ENCODE data around the gene ANGEL2.
"Not testable (repeated sequence)": the region's sequence is repeated elsewhere in the genome, so short reads cannot be mapped to it uniquely, and the experiment has no call there.

Gene ANGEL2, protein sequence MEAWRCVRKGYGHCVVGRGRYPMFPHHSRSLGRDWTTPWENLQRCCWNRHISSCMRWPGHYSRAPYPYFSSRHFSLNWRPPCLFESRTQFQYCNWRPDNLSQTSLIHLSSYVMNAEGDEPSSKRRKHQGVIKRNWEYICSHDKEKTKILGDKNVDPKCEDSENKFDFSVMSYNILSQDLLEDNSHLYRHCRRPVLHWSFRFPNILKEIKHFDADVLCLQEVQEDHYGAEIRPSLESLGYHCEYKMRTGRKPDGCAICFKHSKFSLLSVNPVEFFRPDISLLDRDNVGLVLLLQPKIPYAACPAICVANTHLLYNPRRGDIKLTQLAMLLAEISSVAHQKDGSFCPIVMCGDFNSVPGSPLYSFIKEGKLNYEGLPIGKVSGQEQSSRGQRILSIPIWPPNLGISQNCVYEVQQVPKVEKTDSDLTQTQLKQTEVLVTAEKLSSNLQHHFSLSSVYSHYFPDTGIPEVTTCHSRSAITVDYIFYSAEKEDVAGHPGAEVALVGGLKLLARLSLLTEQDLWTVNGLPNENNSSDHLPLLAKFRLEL

GRCh38 chr1:213015099-213016050, at the start of gene ANGEL2:
TSS of gene ANGEL2 (minus strand) at chr1:213015867. CDS start at chr1:213015671, 196 bp downstream.
- DNase-seq (ENCODE audit: low spot score): peak; percentile 96

- DNase-seq (ENCODE audit: low spot score): no peak
These were observed 45.6 kb upstream of the ANGEL2 start for GRCh38 chr1:213061263-213061662.

- DNase-seq (ENCODE audit: low spot score): no peak
These were observed 45.2 kb upstream of the ANGEL2 start for GRCh38 chr1:213060836-213061235.

DNA sequence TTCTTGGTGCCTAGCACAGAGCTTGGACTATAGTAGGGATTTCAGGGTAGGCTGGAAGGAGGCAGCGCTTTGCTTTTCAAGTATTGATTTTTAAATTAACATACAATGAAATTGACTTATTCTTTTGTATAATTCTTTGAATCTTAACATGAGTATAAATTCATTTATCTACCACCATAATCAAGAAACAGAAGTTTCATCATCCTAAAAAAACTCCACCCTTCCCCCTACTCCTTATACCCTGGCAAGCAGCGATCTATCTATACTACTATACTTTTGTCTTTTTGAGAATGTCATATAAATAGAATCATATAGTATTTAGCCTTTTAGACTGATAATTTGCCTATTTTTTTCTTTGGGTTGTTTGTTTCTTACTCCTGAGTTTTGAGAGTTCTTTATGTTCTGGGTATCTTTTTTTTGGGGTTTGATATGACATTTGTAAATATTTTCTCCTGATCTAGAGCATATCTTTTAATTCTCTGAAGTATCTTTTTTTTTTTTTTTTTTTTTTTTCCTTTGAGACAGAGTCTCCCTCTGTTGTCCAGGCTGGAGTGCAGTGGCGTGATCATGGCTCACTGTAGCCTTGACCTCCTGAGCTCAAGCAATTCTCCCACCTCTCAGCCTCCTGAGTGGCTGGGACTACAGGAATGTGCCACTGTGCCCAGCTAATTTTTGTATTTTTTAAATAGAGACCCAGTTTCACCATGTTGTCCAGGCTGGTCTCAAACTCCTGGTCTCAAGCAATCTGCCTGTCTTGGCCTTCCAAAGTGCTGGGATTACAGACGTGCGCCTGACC, 41.8 kb upstream of the ANGEL2 start:
- DNase-seq (ENCODE audit: low spot score): no peak

DNA sequence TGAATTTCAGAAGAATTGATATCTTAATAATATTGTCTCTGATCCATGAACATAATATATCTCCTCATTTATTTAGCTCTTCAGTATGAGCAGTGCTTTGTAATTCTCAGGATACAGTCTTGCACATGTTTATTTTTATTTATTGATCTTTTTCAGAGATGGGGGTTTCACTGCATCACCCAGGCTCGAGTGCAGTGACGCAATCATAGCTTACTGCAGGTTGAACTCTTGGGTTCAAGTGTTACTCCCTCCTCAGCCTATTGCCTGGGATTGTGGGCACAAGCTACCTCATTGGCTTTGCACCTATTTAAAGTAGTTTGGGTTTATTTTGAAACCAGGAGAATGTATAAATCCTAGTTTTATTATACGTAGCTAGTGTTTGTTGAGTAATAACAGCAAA, 40.1 kb upstream of the ANGEL2 start:
- no peak for DNase-seq (ENCODE audit: low spot score)

GRCh38 chr1:213054733-213055591, 39.3 kb upstream of the ANGEL2 start:
- no peak for DNase-seq (ENCODE audit: low spot score)

DNA sequence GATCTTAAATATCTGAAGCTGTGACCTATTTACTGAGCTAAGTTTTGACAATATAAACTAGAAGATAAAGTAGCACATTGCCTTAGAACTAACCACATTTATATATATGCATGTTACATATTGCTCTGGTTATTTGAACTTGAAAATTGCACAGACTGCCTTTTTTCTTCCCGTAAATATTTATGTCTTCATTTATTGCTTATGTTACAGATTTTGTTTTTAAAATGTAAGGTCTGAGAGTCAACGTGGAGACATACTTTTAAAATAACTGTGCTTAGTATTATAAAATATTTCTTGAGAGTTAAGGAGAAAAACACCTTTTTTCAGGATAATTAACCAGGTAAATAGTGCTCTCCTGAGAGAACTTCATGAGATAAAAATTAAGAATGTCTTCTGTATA, 38.5 kb upstream of the ANGEL2 start:
- no peak for DNase-seq (ENCODE audit: low spot score)

- no peak for DNase-seq (ENCODE audit: low spot score)
These were observed 37.8 kb upstream of the ANGEL2 start for GRCh38 chr1:213053455-213053854.

DNA sequence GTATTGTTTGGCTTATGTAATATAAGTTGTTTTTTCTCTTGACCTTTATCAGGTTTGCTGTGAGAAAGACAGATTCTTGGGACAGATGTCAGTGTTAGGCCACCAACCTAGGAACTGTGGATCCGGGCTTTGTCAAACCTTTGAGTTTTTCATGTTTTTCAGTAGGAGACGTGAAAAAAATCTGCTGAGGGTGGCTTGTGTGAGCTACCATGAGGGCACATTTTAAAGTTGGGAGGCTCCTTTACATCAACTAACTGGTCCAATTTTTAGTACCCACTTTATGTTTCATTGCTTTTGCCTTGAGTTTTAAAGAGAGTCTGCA, 36.2 kb upstream of the ANGEL2 start:
- no peak for DNase-seq (ENCODE audit: low spot score)

GRCh38 chr1:213051127-213051880, 35.6 kb upstream of the ANGEL2 start, which contains the start of gene RPS6KC1:
TSS of gene RPS6KC1 (plus strand) at chr1:213051241. CDS start at chr1:213051405, 164 bp downstream.
- DNase-seq (ENCODE audit: low spot score): peak; percentile 96

- DNase-seq (ENCODE audit: low spot score): no peak
These were observed 35.1 kb upstream of the ANGEL2 start for GRCh38 chr1:213050745-213051126.

DNA sequence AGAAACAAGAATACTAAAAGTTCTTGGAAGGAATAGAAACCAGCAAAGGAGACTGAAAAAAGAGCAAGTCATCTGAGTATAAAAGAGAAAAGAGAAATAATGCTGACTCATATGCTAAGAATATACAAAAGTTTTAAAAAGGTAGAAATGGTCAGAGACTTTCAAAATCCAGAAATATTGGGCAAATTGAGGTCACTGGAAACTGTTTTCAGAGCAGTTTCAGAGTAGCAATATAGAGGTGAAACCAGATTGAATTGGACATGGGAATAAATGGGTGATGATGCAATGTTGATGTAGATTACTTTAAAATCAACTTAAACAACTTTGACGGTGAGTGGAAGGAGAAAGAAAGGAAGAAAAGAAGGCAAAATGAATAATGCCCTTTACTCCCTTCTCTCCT, 33.6 kb upstream of the ANGEL2 start:
- no peak for DNase-seq (ENCODE audit: low spot score)

DNA sequence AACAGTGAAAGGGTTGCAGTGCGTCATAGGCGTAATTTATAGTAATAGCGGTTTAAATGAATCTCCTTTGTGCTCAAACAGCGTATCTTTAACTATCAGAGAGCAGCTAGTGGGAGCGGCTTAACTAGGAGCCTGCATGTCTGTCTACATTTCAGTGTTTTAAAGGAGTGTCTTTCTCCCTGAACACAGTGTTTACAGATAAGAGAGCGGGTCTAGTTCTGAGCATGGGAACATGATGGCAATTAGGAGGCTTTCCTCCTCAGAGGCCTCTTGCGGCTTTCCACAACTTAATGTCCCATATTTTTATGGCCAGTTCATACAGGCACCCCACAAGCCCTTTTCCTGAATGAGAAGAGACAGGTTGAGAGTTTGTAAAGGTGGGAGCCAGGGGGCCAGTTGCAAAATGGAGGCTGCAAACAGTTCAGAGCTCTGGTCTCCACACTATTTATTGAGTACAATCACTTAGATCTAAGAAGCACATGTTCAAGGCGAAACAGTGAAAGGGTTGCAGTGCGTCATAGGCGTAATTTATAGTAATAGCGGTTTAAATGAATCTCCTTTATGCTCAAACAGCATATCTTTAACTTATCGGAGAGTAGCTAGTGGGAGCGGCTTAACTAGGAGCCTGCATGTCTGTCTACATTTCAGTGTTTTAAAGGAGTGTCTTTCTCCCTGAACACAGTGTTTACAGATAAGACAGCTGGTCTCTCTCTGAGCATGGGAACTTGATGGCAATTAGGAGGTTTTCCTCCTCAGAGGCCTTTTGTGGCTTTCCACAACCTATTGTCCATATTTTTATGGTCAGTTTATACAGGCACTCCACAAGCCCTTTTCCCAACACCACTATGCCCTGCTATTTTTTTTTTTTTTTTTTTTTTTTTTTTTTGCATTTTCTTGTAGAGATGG, 29.9 kb upstream of the ANGEL2 start:
- not testable (repeated sequence) for DNase-seq (ENCODE audit: low spot score)

- DNase-seq (ENCODE audit: low spot score): no peak
These were observed 25.8 kb upstream of the ANGEL2 start for GRCh38 chr1:213041443-213041842.

DNA sequence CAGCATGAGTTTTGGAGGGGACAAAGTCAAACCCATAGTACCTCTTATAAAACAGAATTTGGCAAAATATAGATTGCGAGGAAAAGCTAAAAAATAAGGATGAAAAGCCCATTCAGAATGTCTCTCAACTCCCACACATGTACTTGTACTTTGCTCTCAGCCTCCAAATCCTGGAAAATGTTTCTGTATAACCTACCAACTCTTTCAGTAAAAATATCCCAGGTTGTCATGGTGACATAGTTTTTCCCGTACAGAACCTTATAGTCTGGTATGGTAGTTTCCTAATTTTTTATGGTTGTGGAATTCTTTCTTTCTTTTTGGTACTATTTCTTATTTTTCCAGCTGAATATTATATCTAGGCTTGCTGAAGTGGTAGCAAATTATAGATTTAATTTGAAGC, 19.9 kb upstream of the ANGEL2 start:
- DNase-seq (ENCODE audit: low spot score): no peak

DNA sequence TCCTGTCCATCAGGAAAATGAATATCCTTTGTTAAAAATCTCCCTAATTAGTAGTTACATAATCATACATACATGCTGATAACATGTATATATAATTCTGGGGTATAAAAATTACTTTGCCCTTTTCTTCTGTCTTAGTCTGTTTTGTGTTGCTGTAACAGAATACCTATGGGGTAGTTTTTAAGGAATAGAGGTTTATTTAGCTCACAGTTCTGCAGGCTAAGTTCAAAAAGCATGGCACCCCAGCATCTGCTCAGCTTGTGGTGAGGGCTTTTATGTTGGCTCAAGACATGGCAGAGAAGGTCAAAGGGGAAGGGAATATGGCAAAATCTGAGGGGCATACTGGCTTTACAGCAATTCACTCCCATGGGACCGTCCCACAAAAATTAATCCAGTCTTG, 19.0 kb upstream of the ANGEL2 start:
- no peak for DNase-seq (ENCODE audit: low spot score)

DNA sequence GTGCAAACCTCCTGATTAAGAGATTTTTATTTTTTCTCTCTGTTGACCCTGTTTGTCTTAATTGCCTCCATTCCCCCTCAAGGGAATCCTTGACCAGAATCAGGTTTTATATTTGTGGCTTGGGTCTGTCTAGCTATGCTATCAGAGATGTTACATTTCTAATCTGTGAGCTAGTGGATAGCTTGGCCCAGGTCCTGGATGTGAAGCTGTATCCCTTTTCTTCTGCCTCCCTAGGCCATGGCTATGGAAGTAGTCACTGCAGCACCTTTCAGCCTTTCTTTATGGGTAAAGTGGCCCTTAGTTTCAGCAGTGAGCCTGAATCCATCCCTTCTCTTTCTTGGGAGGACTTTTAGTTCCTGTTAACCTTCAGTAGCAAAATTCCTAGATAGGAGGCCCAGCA, 17.0 kb upstream of the ANGEL2 start:
- DNase-seq (ENCODE audit: low spot score): no peak

DNA sequence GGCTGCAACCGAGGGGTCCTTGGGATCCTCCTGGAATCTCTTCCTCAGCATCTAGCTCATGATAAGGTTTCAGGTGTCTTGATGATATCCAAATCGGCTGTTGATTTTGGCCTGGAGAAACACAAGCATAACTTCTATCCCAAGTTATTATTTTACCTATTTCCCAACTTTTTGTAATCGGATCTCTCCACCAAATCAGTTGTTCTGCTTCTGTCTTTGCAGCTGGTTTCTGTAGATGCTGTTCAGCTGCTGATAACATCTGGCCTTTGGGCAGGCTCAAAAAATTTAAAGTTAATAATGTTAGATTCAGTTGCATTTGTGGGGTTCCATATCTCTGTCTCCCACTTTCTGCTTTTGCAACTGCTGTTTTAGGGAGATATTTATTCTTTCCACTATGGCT, 11.4 kb upstream of the ANGEL2 start:
- not testable (repeated sequence) for DNase-seq (ENCODE audit: low spot score)

- no peak for DNase-seq (ENCODE audit: low spot score)
These were observed 4.3 kb upstream of the ANGEL2 start for GRCh38 chr1:213020016-213020415.

Data from D341Med (cell line).